GM23338 (cell line): ENCODE data around the gene PDE3B. TPM values are rescaled to one million over a fixed set of nuclear protein-coding genes. Genes with fewer than 3 reads are reported as not detected.

Source experiments
- ATAC-seq: fragments of 200-7000 bp; cut with Tn5 transposase; 3 replicates; pipeline ENCODE4 v1.9.1; 2020
- DNase-seq: peaks from one replicate; pipeline ENCODE4 v3.0.0-alpha.2; 2015; ENCODE audit warnings: low spot score
- H2AFZ ChIP-seq: fragments of 200-600 bp; sonication (generic); 2 replicates; pipeline ENCODE4 v1.8.0; 2016; ENCODE audit warnings: antibody characterized with exemption, mild to moderate bottlenecking, moderate library complexity
- H3F3A ChIP-seq: fragments of 200-600 bp; sonication (generic); replicated peaks from 2 replicates; pipeline ENCODE4 v1.8.0; 2017; ENCODE audit warnings: antibody characterized with exemption, mixed run types, low read depth
- H3K27ac ChIP-seq: fragments of 200-600 bp; sonication (generic); 2 replicates; pipeline ENCODE4 v1.6.1; 2016; ENCODE audit warnings: low read depth
- H3K27me3 ChIP-seq: fragments of 200-600 bp; sonication (generic); 2 replicates; pipeline ENCODE4 v1.8.0; 2016; ENCODE audit warnings: mild to moderate bottlenecking, mixed run types, moderate library complexity; ENCODE audit not compliant: insufficient read depth
- H3K36me3 ChIP-seq: fragments of 200-600 bp; sonication (generic); 2 replicates; pipeline ENCODE4 v1.8.0; 2016; ENCODE audit warnings: mild to moderate bottlenecking; ENCODE audit not compliant: insufficient read depth
- H3K4me1 ChIP-seq: fragments of 200-600 bp; sonication (generic); 2 replicates; pipeline ENCODE4 v1.8.0; 2016; ENCODE audit warnings: mild to moderate bottlenecking, moderate library complexity; ENCODE audit not compliant: insufficient read depth
- H3K4me2 ChIP-seq: fragments of 200-600 bp; sonication (generic); 2 replicates; pipeline ENCODE4 v1.7.1; 2017; ENCODE audit warnings: mixed run types
- H3K4me3 ChIP-seq: fragments of 200-600 bp; sonication (generic); 2 replicates; pipeline ENCODE4 v1.6.1; 2016; ENCODE audit warnings: mixed run types
- H3K79me2 ChIP-seq: fragments of 200-600 bp; sonication (generic); replicated peaks from 2 replicates; pipeline ENCODE4 v1.8.0; 2017; ENCODE audit warnings: mild to moderate bottlenecking; ENCODE audit not compliant: insufficient read depth
- H3K9me2 ChIP-seq: fragments of 200-600 bp; sonication (generic); 2 replicates; pipeline ENCODE4 v1.8.0; 2017; ENCODE audit not compliant: insufficient read depth
- H4K20me1 ChIP-seq: fragments of 200-600 bp; sonication (generic); replicated peaks from 2 replicates; pipeline ENCODE4 v1.8.0; 2017; ENCODE audit warnings: mild to moderate bottlenecking; ENCODE audit not compliant: insufficient read depth
- H3K27ac Mint-ChIP-seq: 2 replicates; pipeline ENCODE4 v1.8.0; 2020; ENCODE audit warnings: inconsistent platforms, mild to moderate bottlenecking, moderate library complexity, mixed read lengths
- H3K27me3 Mint-ChIP-seq: 3 replicates; pipeline ENCODE4 v1.8.0; 2022; ENCODE audit warnings: low read depth, mild to moderate bottlenecking, moderate library complexity, mixed read lengths, inconsistent platforms; ENCODE audit not compliant: insufficient read depth, poor library complexity
- H3K36me3 Mint-ChIP-seq: 3 replicates; pipeline ENCODE4 v1.8.0; 2021; ENCODE audit warnings: low read depth, mild to moderate bottlenecking, inconsistent platforms, moderate library complexity, mixed read lengths
- H3K4me1 Mint-ChIP-seq: 3 replicates; pipeline ENCODE4 v1.8.0; 2020; ENCODE audit warnings: mild to moderate bottlenecking, inconsistent platforms, mixed read lengths
- H3K4me3 Mint-ChIP-seq: 3 replicates; pipeline ENCODE4 v1.8.0; 2021; ENCODE audit warnings: moderate library complexity, mild to moderate bottlenecking, inconsistent platforms, mixed read lengths
- H3K9me3 Mint-ChIP-seq: 3 replicates; pipeline ENCODE4 v1.8.0; 2020; ENCODE audit warnings: moderate library complexity, mild to moderate bottlenecking, inconsistent platforms, mixed read lengths
- CREB1 ChIP-seq: fragments of 250-450 bp; sonication (Bioruptor Pico); IDR thresholded peaks from 2 replicates; pipeline ENCODE4 v1.5.0; 2020; ENCODE audit warnings: low read depth, mild to moderate bottlenecking, moderate library complexity
- CTCF ChIP-seq, 2 experiments: fragments of 200-600 bp in 1 of 2; sonication (generic) in 1 of 2; conservative IDR thresholded peaks; 2 replicates each; pipeline versions ENCODE4 v1.5.1 to v1.6.1; 2016 to 2017; ENCODE audit warnings: antibody characterized with exemption in 2 of 2, low read depth in 2 of 2, mild to moderate bottlenecking in 2 of 2, moderate library complexity in 1 of 2
- EZH2 ChIP-seq: fragments of 200-600 bp; sonication (generic); IDR thresholded peaks from one replicate; pipeline ENCODE4 v1.8.0; 2017; ENCODE audit warnings: antibody characterized with exemption, mild to moderate bottlenecking, low read depth; ENCODE audit not compliant: unreplicated experiment
- EZH2phosphoT487 ChIP-seq: fragments of 200-600 bp; sonication (generic); IDR thresholded peaks from one replicate; pipeline ENCODE4 v1.8.1; 2018; ENCODE audit warnings: antibody characterized with exemption; ENCODE audit not compliant: unreplicated experiment
- JUNB ChIP-seq: IDR thresholded peaks from one replicate; pipeline ENCODE4 v1.6.1; 2016; ENCODE audit warnings: antibody characterized with exemption; ENCODE audit not compliant: unreplicated experiment
- NANOG ChIP-seq: IDR thresholded peaks from 2 replicates; pipeline ENCODE4 v1.6.1; 2016; ENCODE audit warnings: antibody characterized with exemption, borderline replicate concordance
- STAT1 ChIP-seq: IDR thresholded peaks from one replicate; pipeline ENCODE4 v1.6.1; 2016; ENCODE audit warnings: antibody characterized with exemption; ENCODE audit not compliant: unreplicated experiment
- ZNF114 ChIP-seq: fragments of 250-450 bp; sonication (Bioruptor Pico); IDR thresholded peaks from 2 replicates; pipeline ENCODE4 v1.5.0; 2020; ENCODE audit warnings: mild to moderate bottlenecking, moderate library complexity
- ZNF331 ChIP-seq: fragments of 250-450 bp; sonication (Bioruptor Pico); IDR thresholded peaks from 2 replicates; pipeline ENCODE4 v1.5.0; 2020; ENCODE audit warnings: low read depth, mild to moderate bottlenecking, moderate library complexity
- polyA plus RNA-seq: library from polyadenylated mRNA; unstranded; fragments of >200 nt; fragmentation: Nextera tagmentation; extraction: Ambion mirVana; gene quantifications from 2 replicates; pipeline ENCODE4 v1.2.1, GENCODE V29; 2016
- total RNA-seq: library from RNA; depleted of rRNA; stranded (reverse); fragments of >200 nt; shearing (Covaris generic); gene quantifications from 2 replicates; pipeline ENCODE4 v1.2.3, GENCODE V29; 2014
- TF ChIP-seq, protein P1 (sequence below): IDR thresholded peaks from 2 replicates; pipeline ENCODE4 v1.6.1; 2016; ENCODE audit warnings: antibody characterized with exemption
- TF ChIP-seq, protein P2 (sequence below): IDR thresholded peaks from one replicate; pipeline ENCODE4 v1.6.1; 2018; ENCODE audit warnings: antibody characterized with exemption; ENCODE audit not compliant: unreplicated experiment

Gene PDE3B
- total and polyA plus RNA-seq, 2 experiments from 2014 or later: 4.3 to 21.3 TPM

DNA sequence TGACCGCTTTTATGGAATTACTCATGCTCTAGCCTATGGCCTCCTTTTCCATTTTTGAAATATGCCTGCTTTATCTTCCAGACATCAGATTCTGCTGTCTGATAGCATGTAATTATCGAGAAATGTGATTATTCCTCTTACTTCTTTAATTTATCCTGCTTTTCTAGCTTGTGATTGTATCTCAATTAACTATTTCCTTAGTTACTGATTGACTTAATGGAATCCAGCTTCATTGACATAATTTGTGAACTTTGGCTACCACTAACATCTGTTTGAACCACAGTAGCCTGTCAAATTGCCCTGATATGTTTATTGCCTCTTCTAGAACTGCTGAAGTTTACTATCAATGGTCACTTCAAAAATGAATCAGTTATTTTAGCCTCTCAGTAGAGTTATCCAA, 25.5 kb upstream of the PDE3B start:
- Mint-ChIP-seq H3K36me3 (no peaks in the 10 kb centered on the region), H3K9me3 (no peaks in the 10 kb centered on the region), H3K4me1 (no peaks in the 10 kb centered on the region), H3K27ac (no peak overlapping the region), H3K4me3 (no peak overlapping the region), H3K27me3 (no peaks in the 10 kb centered on the region)
- Histone ChIP-seq H3K4me2 (no peak overlapping the region), H2AFZ (no peak overlapping the region), H3K4me1 (no peaks in the 10 kb centered on the region), H3K36me3 (no peaks in the 10 kb centered on the region), H3F3A (no peaks in the 10 kb centered on the region), H3K79me2 (no peaks in the 10 kb centered on the region), H4K20me1 (no peaks in the 10 kb centered on the region), H3K4me3 (no peak overlapping the region), H3K27me3 (no peaks in the 10 kb centered on the region), H3K9me2 (no peaks in the 10 kb centered on the region), H3K27ac (no peak overlapping the region)
- ATAC-seq: no peak
- TF ChIP-seq ZNF331 (CRISPR knock-in tag) (no peak), EZH2 (no peak), JUNB (no peak)
- no peak for DNase-seq

- Histone ChIP-seq H3F3A (no peaks in the 10 kb centered on the region), H3K27me3 (no peaks in the 10 kb centered on the region), H3K4me2 (no peak overlapping the region), H3K9me2 (no peaks in the 10 kb centered on the region), H3K27ac (no peak overlapping the region), H2AFZ (no peak overlapping the region), H3K4me3 (no peak overlapping the region), H3K36me3 (no peaks in the 10 kb centered on the region), H3K79me2 (no peaks in the 10 kb centered on the region), H3K4me1 (no peaks in the 10 kb centered on the region), H4K20me1 (no peaks in the 10 kb centered on the region)
- Mint-ChIP-seq H3K4me1 (no peaks in the 10 kb centered on the region), H3K27ac (no peak overlapping the region), H3K36me3 (no peaks in the 10 kb centered on the region), H3K27me3 (no peaks in the 10 kb centered on the region), H3K9me3 (no peaks in the 10 kb centered on the region), H3K4me3 (no peak overlapping the region)
- no peak for DNase-seq
- ATAC-seq: no peak
- no peak for TF ChIP-seq STAT1
- no peak for TF ChIP-seq ZNF114 (CRISPR knock-in tag)
- TF ChIP-seq, protein P1, sequence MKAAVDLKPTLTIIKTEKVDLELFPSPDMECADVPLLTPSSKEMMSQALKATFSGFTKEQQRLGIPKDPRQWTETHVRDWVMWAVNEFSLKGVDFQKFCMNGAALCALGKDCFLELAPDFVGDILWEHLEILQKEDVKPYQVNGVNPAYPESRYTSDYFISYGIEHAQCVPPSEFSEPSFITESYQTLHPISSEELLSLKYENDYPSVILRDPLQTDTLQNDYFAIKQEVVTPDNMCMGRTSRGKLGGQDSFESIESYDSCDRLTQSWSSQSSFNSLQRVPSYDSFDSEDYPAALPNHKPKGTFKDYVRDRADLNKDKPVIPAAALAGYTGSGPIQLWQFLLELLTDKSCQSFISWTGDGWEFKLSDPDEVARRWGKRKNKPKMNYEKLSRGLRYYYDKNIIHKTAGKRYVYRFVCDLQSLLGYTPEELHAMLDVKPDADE: no peak
- no peak for TF ChIP-seq ZNF331 (CRISPR knock-in tag)
- no peak for TF ChIP-seq NANOG
- TF ChIP-seq EZH2: no peak
- no peak for TF ChIP-seq EZH2phosphoT487
- TF ChIP-seq JUNB: no peak
- TF ChIP-seq, protein P2, sequence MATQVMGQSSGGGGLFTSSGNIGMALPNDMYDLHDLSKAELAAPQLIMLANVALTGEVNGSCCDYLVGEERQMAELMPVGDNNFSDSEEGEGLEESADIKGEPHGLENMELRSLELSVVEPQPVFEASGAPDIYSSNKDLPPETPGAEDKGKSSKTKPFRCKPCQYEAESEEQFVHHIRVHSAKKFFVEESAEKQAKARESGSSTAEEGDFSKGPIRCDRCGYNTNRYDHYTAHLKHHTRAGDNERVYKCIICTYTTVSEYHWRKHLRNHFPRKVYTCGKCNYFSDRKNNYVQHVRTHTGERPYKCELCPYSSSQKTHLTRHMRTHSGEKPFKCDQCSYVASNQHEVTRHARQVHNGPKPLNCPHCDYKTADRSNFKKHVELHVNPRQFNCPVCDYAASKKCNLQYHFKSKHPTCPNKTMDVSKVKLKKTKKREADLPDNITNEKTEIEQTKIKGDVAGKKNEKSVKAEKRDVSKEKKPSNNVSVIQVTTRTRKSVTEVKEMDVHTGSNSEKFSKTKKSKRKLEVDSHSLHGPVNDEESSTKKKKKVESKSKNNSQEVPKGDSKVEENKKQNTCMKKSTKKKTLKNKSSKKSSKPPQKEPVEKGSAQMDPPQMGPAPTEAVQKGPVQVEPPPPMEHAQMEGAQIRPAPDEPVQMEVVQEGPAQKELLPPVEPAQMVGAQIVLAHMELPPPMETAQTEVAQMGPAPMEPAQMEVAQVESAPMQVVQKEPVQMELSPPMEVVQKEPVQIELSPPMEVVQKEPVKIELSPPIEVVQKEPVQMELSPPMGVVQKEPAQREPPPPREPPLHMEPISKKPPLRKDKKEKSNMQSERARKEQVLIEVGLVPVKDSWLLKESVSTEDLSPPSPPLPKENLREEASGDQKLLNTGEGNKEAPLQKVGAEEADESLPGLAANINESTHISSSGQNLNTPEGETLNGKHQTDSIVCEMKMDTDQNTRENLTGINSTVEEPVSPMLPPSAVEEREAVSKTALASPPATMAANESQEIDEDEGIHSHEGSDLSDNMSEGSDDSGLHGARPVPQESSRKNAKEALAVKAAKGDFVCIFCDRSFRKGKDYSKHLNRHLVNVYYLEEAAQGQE: no peak
- TF ChIP-seq CREB1 (CRISPR knock-in tag): no peak
- TF ChIP-seq CTCF (conservative IDR thresholded peaks at IDR 0.05; ENCODE audit: low read depth in 2 of 2): no peak
Measured at GRCh38 chr11:14619603-14620531, 23.7 kb upstream of the PDE3B start.
